Urinary bladder (tissue), 4 donors: ENCODE measurements around the gene PUM1. TPM values are rescaled to one million over a fixed set of nuclear protein-coding genes. Genes with fewer than 3 reads are reported as not detected.
"Not testable (repeated sequence)": the region's sequence is repeated elsewhere in the genome, so short reads cannot be mapped to it uniquely, and the experiment has no call there.

Source experiments
- DNase-seq: peaks from one replicate; pipeline ENCODE4 v3.0.0-alpha.2; 2015; ENCODE audit errors: extremely low spot score
- H3K27ac ChIP-seq: one replicate; pipeline ENCODE4 v1.5.1; 2013; ENCODE audit warnings: low read depth, mild to moderate bottlenecking, moderate library complexity
- H3K36me3 ChIP-seq: one replicate; pipeline ENCODE4 v1.6.1; 2013; ENCODE audit warnings: mild to moderate bottlenecking, moderate library complexity; ENCODE audit not compliant: insufficient read depth
- H3K4me1 ChIP-seq: one replicate; pipeline ENCODE4 v1.6.1; 2013; ENCODE audit warnings: mild to moderate bottlenecking, moderate library complexity; ENCODE audit not compliant: insufficient read depth
- H3K4me3 ChIP-seq: one replicate; pipeline ENCODE4 v1.5.1; 2013; ENCODE audit warnings: low read depth, low read length
- WGBS: extraction: QIAGEN DNeasy Blood & Tissue Kit; methylation state at CpG from one replicate; pipeline ENCODE4 v1.1.7; 2013; 5-methylcytosine and 5-hydroxymethylcytosine counted together
- polyA plus RNA-seq: library from polyadenylated mRNA; stranded (reverse); fragments of 200-250 nt; gene quantifications from one replicate; pipeline ENCODE4 v1.2.3, GENCODE V29; 2013
- total RNA-seq: library from RNA; depleted of rRNA; stranded (reverse); fragments of >200 nt; gene quantifications from one replicate; pipeline ENCODE4 v1.2.3, GENCODE V29; 2014
- donor health status: healthy with polysubstance abuse.
- donor health status: healthy.

Gene PUM1
- total and polyA plus RNA-seq, 2 donors = 52.1 to 84.3 TPM

DNA sequence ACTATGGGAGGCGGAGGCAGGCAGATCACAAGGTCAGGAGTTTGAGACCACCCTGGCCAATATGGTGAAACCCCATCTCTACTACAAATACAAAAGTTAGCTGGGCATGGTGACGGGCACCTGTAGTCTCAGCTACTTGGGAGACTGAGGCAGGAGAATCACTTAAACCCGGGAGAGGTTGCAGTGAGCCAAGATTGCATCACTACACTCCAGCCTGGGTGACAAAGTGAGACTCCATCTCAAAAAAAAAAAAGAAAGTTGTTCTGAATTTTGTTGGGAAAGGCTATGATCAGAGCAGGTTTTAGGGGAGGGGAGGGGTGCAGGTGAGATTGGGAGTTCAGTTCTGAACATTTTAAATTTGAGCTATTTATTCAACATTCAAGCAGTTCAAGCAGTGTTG, 22.6 kb upstream of the PUM1 start:
- H3K27ac ChIP-seq, H3K36me3 ChIP-seq, H3K4me1 ChIP-seq, DNase-seq, H3K4me3 ChIP-seq: not testable (repeated sequence)
- 97% methylated on average over 3 of the region's 3 CpGs for WGBS

DNA sequence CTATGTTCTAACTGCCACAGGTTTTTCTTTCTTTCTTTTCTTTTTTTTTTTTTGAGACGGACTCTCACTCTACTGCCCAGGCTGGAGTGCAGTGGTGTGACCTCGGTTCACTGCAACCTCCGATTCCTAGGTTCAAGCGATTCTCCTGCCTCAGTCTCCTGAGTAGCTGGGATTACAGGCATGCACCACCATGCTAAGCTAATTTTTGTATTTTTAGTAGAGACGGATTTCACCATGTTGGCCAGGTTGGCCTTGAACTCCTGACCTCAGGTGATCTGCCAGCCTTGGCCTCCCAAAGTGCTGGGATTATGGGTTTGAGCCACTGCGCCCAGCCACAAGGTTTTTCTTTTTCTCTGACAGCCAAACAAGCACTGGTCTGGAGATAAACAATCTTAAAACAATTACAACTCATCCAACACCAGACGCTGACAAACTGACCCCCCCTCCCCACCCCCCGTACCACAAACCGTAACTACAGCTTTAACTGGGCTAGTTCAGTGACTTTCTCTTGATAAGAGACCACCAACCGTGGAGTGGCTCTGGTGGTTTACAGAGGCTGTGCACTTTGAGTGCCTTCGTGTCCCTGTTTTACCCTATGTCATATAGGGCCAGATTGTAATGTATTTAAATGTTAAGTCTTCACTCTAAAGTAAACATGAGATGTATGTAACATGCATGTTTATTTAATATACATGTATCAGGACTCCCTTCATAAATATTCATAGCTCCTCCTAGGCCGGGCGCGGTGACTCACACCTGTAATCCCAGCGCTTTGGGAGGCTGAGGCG, 19.5 kb upstream of the PUM1 start:
- 74% methylated on average over 16 of the region's 16 CpGs for WGBS
- no peak overlapping the region for H3K4me3 ChIP-seq

DNA sequence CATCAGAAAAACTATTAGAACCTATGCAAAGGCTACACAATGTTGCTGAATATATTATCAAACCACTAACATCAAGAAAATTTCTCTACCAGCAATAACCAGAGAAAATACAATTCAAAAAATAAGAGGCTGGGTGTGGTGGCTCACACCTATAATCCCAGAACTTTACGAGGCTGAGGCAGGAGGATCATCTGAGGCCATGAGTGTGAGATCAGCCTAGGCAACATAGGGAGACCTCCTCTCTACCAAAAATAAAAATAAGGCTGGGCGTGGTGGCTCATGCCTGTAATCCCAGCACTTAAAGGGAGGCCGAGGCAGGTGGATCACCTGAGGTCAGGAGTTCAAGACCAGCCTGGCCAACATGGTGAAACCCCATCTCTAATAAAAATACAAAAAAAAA, 16.9 kb upstream of the PUM1 start:
- no peak overlapping the region for H3K27ac ChIP-seq
- H3K4me3 ChIP-seq = no peak overlapping the region
- WGBS = 90% methylated on average over 3 of the region's 3 CpGs
- no peak for DNase-seq
- H3K36me3 ChIP-seq = no peaks in the 10 kb centered on the region
- H3K4me1 ChIP-seq = no peaks in the 10 kb centered on the region

More for the DNA sequence above, 19.5 kb upstream of the PUM1 start:
- Histone ChIP-seq H3K27ac (no peak overlapping the region), H3K4me1 (no peaks in the 10 kb centered on the region), H3K36me3 (no peaks in the 10 kb centered on the region)
- DNase-seq = no peak

DNA sequence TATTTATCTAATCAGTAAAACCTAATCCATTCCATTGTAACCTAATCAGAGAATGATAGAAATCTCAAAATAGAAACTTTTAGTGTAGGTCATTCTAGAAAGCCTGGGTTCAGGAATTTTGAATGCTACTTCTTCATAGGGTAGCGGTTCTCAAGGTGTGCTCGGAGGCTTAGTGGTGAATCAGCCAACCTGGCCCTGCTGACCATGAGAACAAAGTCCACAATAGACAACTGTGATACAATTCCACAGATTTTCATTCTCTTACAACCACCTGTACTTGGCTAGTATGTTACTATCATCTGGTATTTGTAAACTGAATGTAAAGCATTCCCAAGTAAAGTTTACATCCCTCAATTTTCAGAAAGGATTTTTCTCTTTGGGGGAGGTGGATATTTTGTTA, 7.5 kb upstream of the PUM1 start:
- WGBS = 91% methylated on average over 2 of the region's 2 CpGs
- no peak overlapping the region for H3K27ac ChIP-seq
- peaks cover 1% of the 10 kb centered on the region for H3K36me3 ChIP-seq
- H3K4me3 ChIP-seq = no peak overlapping the region
- no peaks in the 10 kb centered on the region for H3K4me1 ChIP-seq
- DNase-seq = no peak

DNA sequence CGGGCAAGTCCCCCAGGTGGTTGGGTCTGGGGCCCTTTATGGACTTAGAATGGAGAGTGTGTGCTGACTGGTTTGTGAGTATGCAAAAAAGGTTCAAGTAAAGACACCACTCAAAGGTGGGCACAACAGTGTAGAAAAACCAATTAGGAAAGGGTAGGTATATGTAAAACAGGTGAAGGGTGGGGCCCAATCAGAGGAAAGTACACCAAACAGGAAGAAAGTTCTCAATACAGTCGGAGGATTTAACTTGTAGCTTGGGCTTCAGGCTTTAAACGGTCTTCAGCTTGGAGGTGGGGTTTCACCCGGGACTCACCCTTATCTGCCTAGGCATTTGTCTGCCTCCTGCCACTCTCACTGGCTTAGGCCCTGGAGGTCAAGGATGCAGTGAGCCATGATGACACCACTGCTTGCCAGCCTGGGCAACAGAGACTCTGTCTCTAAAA, 6.8 kb upstream of the PUM1 start:
- WGBS = 54% methylated on average over 4 of the region's 4 CpGs
- no peak for DNase-seq
- Histone ChIP-seq H3K4me3 (no peak overlapping the region), H3K36me3 (peaks cover 1% of the 10 kb centered on the region), H3K27ac (no peak overlapping the region), H3K4me1 (no peaks in the 10 kb centered on the region)

DNA sequence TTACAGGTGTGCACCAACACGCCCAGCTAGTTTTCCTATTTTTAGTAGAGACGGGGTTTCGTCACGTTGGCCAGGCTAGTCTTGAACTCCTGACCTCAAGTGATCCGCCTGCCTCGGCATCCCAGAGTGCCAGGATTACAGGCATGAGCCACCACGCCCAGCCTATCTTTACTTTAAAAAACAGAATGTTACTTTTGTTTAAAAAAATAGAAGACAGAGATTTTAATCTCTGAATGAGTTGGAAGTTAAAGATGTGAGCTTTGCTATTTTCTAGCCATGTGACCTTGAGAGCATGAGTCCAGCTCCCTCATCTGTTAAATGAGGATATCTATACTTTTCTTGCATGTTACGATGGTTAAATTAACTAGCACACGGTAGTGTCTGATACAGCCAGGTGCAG, 3.9 kb upstream of the PUM1 start:
- Histone ChIP-seq H3K4me1 (no peaks in the 10 kb centered on the region), H3K4me3 (no peak overlapping the region), H3K27ac (no peak overlapping the region), H3K36me3 (peaks cover 1% of the 10 kb centered on the region)
- WGBS = 59% methylated on average over 9 of the region's 9 CpGs
- no peak for DNase-seq

DNA sequence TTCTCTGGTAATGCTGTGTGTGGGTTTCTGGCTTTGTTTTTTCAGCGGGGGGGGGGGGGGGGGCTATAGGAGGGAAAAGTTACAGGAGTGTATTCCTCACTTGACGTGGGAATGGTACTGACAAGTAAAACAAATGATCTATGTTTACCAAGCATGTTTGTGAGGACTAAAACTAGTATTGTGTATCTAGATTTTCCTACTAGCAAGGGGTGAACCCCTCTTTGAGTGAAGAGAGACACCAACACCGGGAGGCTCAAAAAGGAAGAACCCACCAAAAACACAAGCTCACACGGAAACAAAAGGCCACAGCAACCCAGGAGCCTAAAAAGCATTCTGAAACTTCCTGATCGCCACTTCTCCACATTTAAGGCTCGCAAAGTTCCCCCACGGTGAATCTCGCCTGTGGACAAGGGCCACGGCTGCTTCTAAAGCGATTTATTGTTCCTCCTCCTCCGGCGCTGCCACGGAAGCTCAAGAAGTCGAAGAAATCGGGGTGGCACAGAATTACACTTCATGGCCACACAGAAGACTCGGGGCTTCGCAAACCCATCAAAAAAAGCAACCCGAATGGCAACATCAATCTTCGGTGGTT, 703 bp downstream of the PUM1 start:
- Histone ChIP-seq H3K4me3 (peak overlapping the region; percentile 62), H3K36me3 (no peaks in the 10 kb centered on the region), H3K27ac (peak overlapping the region; percentile 96), H3K4me1 (peaks cover 2% of the 10 kb centered on the region)
- WGBS = under 1% methylated on average over 19 of the region's 19 CpGs
- peak; percentile 7 for DNase-seq

DNA sequence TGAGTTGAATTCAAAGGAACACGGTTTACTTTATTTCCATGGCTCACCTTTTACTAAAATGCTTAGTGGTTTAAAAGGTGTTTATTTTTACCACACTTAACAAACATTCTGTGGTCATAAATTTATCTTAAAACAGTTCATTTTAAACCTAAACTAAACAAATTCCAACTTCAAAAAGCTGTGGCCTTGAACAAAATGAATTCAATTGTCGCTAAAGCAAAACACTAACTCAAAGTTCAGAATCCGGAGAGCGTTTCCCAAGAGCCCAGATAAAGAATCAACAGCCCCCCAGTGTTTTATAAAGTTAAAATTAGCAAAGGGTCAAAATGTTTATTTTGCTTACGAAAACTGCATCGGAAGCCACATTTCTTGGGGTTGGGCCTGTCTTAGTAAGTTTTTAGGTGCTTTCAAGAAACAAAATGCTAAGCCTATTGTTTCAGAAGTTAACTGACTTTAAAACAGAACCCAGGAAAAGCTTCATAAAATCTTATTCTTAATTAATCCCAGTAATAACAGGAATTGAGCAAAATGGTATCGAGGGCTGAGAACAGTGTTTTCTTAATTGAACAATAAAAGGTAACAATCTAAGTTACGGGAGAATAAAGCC, 1.3 kb downstream of the PUM1 start:
- Histone ChIP-seq H3K36me3 (no peaks in the 10 kb centered on the region), H3K27ac (peak overlapping the region; percentile 96), H3K4me3 (peak overlapping the region; percentile 62), H3K4me1 (peaks cover 2% of the 10 kb centered on the region)
- under 1% methylated on average over 8 of the region's 8 CpGs for WGBS
- DNase-seq = no peak

DNA sequence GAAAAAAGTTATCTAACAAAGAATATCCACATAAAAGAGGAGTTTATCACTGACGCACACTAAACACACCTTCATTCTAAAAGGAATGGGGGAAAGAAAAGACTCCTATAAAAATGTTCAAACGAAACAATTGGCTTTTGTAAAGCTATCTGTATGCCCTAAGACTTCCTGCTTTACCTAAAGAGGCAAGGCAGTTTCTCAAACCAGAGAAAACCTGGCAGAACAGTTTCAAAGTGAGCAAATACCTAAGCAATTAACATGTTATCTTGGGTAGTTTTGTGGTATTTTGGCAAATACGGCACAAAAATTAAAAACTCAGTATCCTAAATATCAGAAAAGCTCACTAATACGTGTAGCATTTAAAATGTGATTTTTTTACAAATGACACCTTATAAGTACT, 1.9 kb downstream of the PUM1 start:
- Histone ChIP-seq H3K4me1 (peaks cover 2% of the 10 kb centered on the region), H3K4me3 (no peak overlapping the region), H3K36me3 (no peaks in the 10 kb centered on the region), H3K27ac (no peak overlapping the region)
- DNase-seq = peak; percentile 15
- WGBS = 16% methylated on average over 4 of the region's 4 CpGs

DNA sequence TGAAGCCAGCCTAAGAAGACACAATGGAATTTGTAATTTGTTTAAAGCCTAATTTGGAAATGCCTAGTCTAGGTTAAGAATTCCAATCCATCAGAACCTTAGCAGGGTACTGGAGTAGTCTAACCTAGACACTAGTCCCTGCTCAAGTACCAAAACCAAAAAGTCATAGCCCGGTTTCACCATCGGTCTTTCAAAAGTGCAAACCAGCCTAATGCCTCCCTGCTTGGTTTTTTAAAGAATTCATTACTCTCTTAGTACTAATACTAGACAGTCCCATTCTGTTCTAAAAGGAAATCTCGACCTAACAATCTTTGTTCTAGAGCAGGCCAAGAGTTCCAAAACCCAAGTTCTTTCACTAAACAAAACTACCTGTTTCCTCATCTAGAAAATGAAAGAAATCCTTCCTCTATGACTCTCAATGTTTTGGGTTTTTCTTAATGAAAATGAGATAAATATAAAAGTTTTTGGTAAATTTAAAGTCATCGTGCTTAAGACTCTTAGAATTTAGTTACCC, 2.6 kb downstream of the PUM1 start:
- H3K4me3 ChIP-seq = no peak overlapping the region
- DNase-seq = no peak
- H3K4me1 ChIP-seq = peaks cover 2% of the 10 kb centered on the region

DNA sequence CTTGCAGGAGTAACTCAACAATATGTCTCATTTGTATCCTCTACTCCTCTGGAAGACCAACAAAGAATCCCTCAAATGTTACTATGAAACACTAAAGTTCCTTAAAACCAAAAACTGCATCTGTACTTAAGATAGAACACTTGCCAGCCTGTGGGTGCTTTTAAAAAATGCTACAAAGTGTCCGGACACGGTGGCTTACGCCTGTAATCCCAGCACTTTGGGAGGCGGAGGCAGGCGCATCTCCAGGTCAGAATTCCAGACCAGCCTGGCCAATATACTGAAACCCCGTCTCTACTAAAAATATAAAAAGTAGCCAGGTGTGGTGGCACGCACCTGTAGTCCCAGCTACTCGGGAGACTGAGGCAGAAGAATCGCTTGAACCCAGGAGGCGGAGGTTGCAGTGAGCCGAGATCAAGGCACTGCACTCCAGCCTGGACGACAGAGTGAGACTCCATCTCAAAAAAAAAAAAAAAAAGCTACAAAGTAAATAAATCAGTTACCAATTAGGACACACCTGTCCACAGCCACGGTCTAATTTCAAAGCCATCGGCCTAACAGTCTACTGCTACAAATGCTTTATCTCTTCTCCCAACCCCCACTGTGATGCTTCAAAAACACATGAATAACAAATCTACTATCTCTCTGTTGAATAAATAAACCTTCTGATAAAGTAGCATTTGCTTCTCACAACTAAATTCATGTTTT, 3.2 kb downstream of the PUM1 start:
- H3K4me1 ChIP-seq, H3K27ac ChIP-seq, H3K36me3 ChIP-seq, DNase-seq, H3K4me3 ChIP-seq: not testable (repeated sequence)
- WGBS = 70% methylated on average over 14 of the region's 14 CpGs

More for the DNA sequence above, 2.6 kb downstream of the PUM1 start:
- no peaks in the 10 kb centered on the region for H3K36me3 ChIP-seq
- 82% methylated on average over 4 of the region's 4 CpGs for WGBS
- H3K27ac ChIP-seq = no peak overlapping the region

DNA sequence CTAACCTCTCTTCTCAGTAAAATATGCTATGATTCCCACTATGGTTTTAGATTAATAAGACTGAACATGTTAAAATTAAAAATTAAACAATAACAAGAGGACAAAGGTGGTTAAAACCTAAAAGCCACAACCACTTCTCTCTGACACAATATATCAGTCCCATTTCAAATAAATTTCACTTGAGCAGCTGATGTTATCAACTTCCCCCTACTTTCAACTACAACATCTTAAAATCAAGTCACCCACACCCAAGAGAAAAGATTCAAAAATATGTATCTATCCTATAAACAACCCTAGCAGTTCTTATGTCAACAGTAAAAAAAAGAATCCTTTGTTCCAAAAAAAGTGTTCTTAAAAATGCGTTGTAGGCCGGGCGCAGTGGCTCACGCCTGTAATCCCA, 7.5 kb downstream of the PUM1 start:
- 89% methylated on average over 4 of the region's 4 CpGs for WGBS
- H3K4me1 ChIP-seq = peaks cover 2% of the 10 kb centered on the region
- no peak overlapping the region for H3K27ac ChIP-seq
- H3K36me3 ChIP-seq = peaks cover 3% of the 10 kb centered on the region
- no peak for DNase-seq
- H3K4me3 ChIP-seq = no peak overlapping the region

DNA sequence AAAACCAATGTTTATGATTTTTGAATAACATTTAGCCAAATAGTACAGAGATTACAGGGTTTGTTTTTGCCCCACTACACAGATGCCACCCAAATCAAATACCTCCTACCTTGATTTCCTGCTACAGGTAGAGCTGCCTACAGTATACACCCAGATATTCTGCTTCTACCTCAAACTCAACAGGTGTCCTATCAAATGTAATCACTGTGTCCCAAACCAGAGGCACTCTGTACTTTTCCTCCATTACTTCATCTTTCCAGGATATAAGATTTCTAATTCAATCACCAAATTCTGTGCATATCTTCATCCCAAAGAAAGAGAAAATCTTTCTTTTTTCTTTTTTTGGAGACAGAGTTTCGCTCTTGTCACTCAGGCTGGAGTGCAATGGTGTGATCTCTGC, 9.6 kb downstream of the PUM1 start:
- Histone ChIP-seq H3K36me3 (peaks cover 3% of the 10 kb centered on the region), H3K4me1 (no peaks in the 10 kb centered on the region), H3K27ac (no peak overlapping the region), H3K4me3 (no peak overlapping the region)
- 94% methylated on average over 1 of the region's 1 CpG for WGBS
- DNase-seq = no peak
